GM23338 (cell line): Measurements from ENCODE around the gene TMEM106C. TPM values are rescaled to one million over a fixed set of nuclear protein-coding genes. Genes with fewer than 3 reads are reported as not detected.

Experiments used
- ATAC-seq: fragments of 200-7000 bp; cut with Tn5 transposase; 3 replicates; pipeline ENCODE4 v1.9.1; 2020
- DNase-seq: peaks from one replicate; pipeline ENCODE4 v3.0.0-alpha.2; 2015; ENCODE audit warnings: low spot score
- H2AFZ ChIP-seq: fragments of 200-600 bp; sonication (generic); 2 replicates; pipeline ENCODE4 v1.8.0; 2016; ENCODE audit warnings: antibody characterized with exemption, mild to moderate bottlenecking, moderate library complexity
- H3F3A ChIP-seq: fragments of 200-600 bp; sonication (generic); replicated peaks from 2 replicates; pipeline ENCODE4 v1.8.0; 2017; ENCODE audit warnings: antibody characterized with exemption, mixed run types, low read depth
- H3K27ac ChIP-seq: fragments of 200-600 bp; sonication (generic); 2 replicates; pipeline ENCODE4 v1.6.1; 2016; ENCODE audit warnings: low read depth
- H3K27me3 ChIP-seq: fragments of 200-600 bp; sonication (generic); 2 replicates; pipeline ENCODE4 v1.8.0; 2016; ENCODE audit warnings: mild to moderate bottlenecking, mixed run types, moderate library complexity; ENCODE audit not compliant: insufficient read depth
- H3K36me3 ChIP-seq: fragments of 200-600 bp; sonication (generic); 2 replicates; pipeline ENCODE4 v1.8.0; 2016; ENCODE audit warnings: mild to moderate bottlenecking; ENCODE audit not compliant: insufficient read depth
- H3K4me1 ChIP-seq: fragments of 200-600 bp; sonication (generic); 2 replicates; pipeline ENCODE4 v1.8.0; 2016; ENCODE audit warnings: mild to moderate bottlenecking, moderate library complexity; ENCODE audit not compliant: insufficient read depth
- H3K4me2 ChIP-seq: fragments of 200-600 bp; sonication (generic); 2 replicates; pipeline ENCODE4 v1.7.1; 2017; ENCODE audit warnings: mixed run types
- H3K4me3 ChIP-seq: fragments of 200-600 bp; sonication (generic); 2 replicates; pipeline ENCODE4 v1.6.1; 2016; ENCODE audit warnings: mixed run types
- H3K79me2 ChIP-seq: fragments of 200-600 bp; sonication (generic); replicated peaks from 2 replicates; pipeline ENCODE4 v1.8.0; 2017; ENCODE audit warnings: mild to moderate bottlenecking; ENCODE audit not compliant: insufficient read depth
- H3K9me2 ChIP-seq: fragments of 200-600 bp; sonication (generic); 2 replicates; pipeline ENCODE4 v1.8.0; 2017; ENCODE audit not compliant: insufficient read depth
- H4K20me1 ChIP-seq: fragments of 200-600 bp; sonication (generic); replicated peaks from 2 replicates; pipeline ENCODE4 v1.8.0; 2017; ENCODE audit warnings: mild to moderate bottlenecking; ENCODE audit not compliant: insufficient read depth
- H3K27ac Mint-ChIP-seq: 2 replicates; pipeline ENCODE4 v1.8.0; 2020; ENCODE audit warnings: inconsistent platforms, mild to moderate bottlenecking, moderate library complexity, mixed read lengths
- H3K27me3 Mint-ChIP-seq: 3 replicates; pipeline ENCODE4 v1.8.0; 2022; ENCODE audit warnings: low read depth, mild to moderate bottlenecking, moderate library complexity, mixed read lengths, inconsistent platforms; ENCODE audit not compliant: insufficient read depth, poor library complexity
- H3K36me3 Mint-ChIP-seq: 3 replicates; pipeline ENCODE4 v1.8.0; 2021; ENCODE audit warnings: low read depth, mild to moderate bottlenecking, inconsistent platforms, moderate library complexity, mixed read lengths
- H3K4me1 Mint-ChIP-seq: 3 replicates; pipeline ENCODE4 v1.8.0; 2020; ENCODE audit warnings: mild to moderate bottlenecking, inconsistent platforms, mixed read lengths
- H3K4me3 Mint-ChIP-seq: 3 replicates; pipeline ENCODE4 v1.8.0; 2021; ENCODE audit warnings: moderate library complexity, mild to moderate bottlenecking, inconsistent platforms, mixed read lengths
- H3K9me3 Mint-ChIP-seq: 3 replicates; pipeline ENCODE4 v1.8.0; 2020; ENCODE audit warnings: moderate library complexity, mild to moderate bottlenecking, inconsistent platforms, mixed read lengths
- CREB1 ChIP-seq: fragments of 250-450 bp; sonication (Bioruptor Pico); IDR thresholded peaks from 2 replicates; pipeline ENCODE4 v1.5.0; 2020; ENCODE audit warnings: low read depth, mild to moderate bottlenecking, moderate library complexity
- ETS1 ChIP-seq: IDR thresholded peaks from 2 replicates; pipeline ENCODE4 v1.6.1; 2016; ENCODE audit warnings: antibody characterized with exemption
- EZH2 ChIP-seq: fragments of 200-600 bp; sonication (generic); IDR thresholded peaks from one replicate; pipeline ENCODE4 v1.8.0; 2017; ENCODE audit warnings: antibody characterized with exemption, mild to moderate bottlenecking, low read depth; ENCODE audit not compliant: unreplicated experiment
- EZH2phosphoT487 ChIP-seq: fragments of 200-600 bp; sonication (generic); IDR thresholded peaks from one replicate; pipeline ENCODE4 v1.8.1; 2018; ENCODE audit warnings: antibody characterized with exemption; ENCODE audit not compliant: unreplicated experiment
- JUNB ChIP-seq: IDR thresholded peaks from one replicate; pipeline ENCODE4 v1.6.1; 2016; ENCODE audit warnings: antibody characterized with exemption; ENCODE audit not compliant: unreplicated experiment
- NANOG ChIP-seq: IDR thresholded peaks from 2 replicates; pipeline ENCODE4 v1.6.1; 2016; ENCODE audit warnings: antibody characterized with exemption, borderline replicate concordance
- POLR2AphosphoS5 ChIP-seq: IDR thresholded peaks from 2 replicates; pipeline ENCODE4 v1.6.1; 2016; ENCODE audit warnings: antibody characterized with exemption, low read depth
- REST ChIP-seq: IDR thresholded peaks from one replicate; pipeline ENCODE4 v1.6.1; 2018; ENCODE audit warnings: antibody characterized with exemption; ENCODE audit not compliant: unreplicated experiment
- STAT1 ChIP-seq: IDR thresholded peaks from one replicate; pipeline ENCODE4 v1.6.1; 2016; ENCODE audit warnings: antibody characterized with exemption; ENCODE audit not compliant: unreplicated experiment
- ZNF114 ChIP-seq: fragments of 250-450 bp; sonication (Bioruptor Pico); IDR thresholded peaks from 2 replicates; pipeline ENCODE4 v1.5.0; 2020; ENCODE audit warnings: mild to moderate bottlenecking, moderate library complexity
- ZNF331 ChIP-seq: fragments of 250-450 bp; sonication (Bioruptor Pico); IDR thresholded peaks from 2 replicates; pipeline ENCODE4 v1.5.0; 2020; ENCODE audit warnings: low read depth, mild to moderate bottlenecking, moderate library complexity
- ZNF462 ChIP-seq: fragments of 250-450 bp; sonication (Bioruptor Pico); IDR thresholded peaks from 2 replicates; pipeline ENCODE4 v1.5.0; 2020; ENCODE audit warnings: mild to moderate bottlenecking, moderate library complexity
- polyA plus RNA-seq: library from polyadenylated mRNA; unstranded; fragments of >200 nt; fragmentation: Nextera tagmentation; extraction: Ambion mirVana; gene quantifications from 2 replicates; pipeline ENCODE4 v1.2.1, GENCODE V29; 2016
- total RNA-seq: library from RNA; depleted of rRNA; stranded (reverse); fragments of >200 nt; shearing (Covaris generic); gene quantifications from 2 replicates; pipeline ENCODE4 v1.2.3, GENCODE V29; 2014
- TF ChIP-seq, protein P1 (sequence below), 2 experiments: fragments of 200-600 bp in 1 of 2; sonication (generic) in 1 of 2; conservative IDR thresholded peaks; 2 replicates each; pipeline versions ENCODE4 v1.5.1 to v1.6.1; 2016 to 2017; ENCODE audit warnings: antibody characterized with exemption in 2 of 2, low read depth in 2 of 2, mild to moderate bottlenecking in 2 of 2, moderate library complexity in 1 of 2

TMEM106C gene
- total and polyA plus RNA-seq, 2 experiments from 2014 or later: 43.5 to 83.7 TPM

GRCh38 chr12:47988073-47989022, 25.0 kb downstream of the TMEM106C start:
- no peaks in the 10 kb centered on the region; the same call in 1 of the 2 replicates for H4K20me1 ChIP-seq
- no peaks in the 10 kb centered on the region for H3K9me2 ChIP-seq
- no peaks in the 10 kb centered on the region for H3F3A ChIP-seq
- Mint-ChIP-seq H3K27me3 (peaks cover 38% of the 10 kb centered on the region), H3K36me3 (no peaks in the 10 kb centered on the region; the same call in 2 of the 3 replicates), H3K4me1 (peaks cover 15% of the 10 kb centered on the region), H3K4me3 (0 out of 3 replicates have a peak overlapping the region, but pooled peaks have one; percentile 4), H3K9me3 (no peaks in the 10 kb centered on the region), H3K27ac (no peak overlapping the region)
- H3K79me2 ChIP-seq: no peaks in the 10 kb centered on the region
- H3K36me3 ChIP-seq: no peaks in the 10 kb centered on the region
- H3K27me3 ChIP-seq: 0 out of 2 replicates have a peak, but pooled peaks cover 4% of the 10 kb centered on the region
- no peak overlapping the region for H2AFZ ChIP-seq
- TF ChIP-seq REST (no peak), JUNB (no peak), ZNF114 (CRISPR knock-in tag) (no peak), NANOG (no peak), CREB1 (CRISPR knock-in tag) (no peak), POLR2AphosphoS5 (no peak), EZH2phosphoT487 (no peak), ETS1 (no peak), ZNF331 (CRISPR knock-in tag) (no peak), EZH2 (no peak), ZNF462 (CRISPR knock-in tag) (no peak), STAT1 (no peak)
- TF ChIP-seq, protein P1, sequence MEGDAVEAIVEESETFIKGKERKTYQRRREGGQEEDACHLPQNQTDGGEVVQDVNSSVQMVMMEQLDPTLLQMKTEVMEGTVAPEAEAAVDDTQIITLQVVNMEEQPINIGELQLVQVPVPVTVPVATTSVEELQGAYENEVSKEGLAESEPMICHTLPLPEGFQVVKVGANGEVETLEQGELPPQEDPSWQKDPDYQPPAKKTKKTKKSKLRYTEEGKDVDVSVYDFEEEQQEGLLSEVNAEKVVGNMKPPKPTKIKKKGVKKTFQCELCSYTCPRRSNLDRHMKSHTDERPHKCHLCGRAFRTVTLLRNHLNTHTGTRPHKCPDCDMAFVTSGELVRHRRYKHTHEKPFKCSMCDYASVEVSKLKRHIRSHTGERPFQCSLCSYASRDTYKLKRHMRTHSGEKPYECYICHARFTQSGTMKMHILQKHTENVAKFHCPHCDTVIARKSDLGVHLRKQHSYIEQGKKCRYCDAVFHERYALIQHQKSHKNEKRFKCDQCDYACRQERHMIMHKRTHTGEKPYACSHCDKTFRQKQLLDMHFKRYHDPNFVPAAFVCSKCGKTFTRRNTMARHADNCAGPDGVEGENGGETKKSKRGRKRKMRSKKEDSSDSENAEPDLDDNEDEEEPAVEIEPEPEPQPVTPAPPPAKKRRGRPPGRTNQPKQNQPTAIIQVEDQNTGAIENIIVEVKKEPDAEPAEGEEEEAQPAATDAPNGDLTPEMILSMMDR (conservative IDR thresholded peaks at IDR 0.05; ENCODE audit: low read depth in 2 of 2): no peak
- peak; percentile 76 for DNase-seq
- H3K4me1 ChIP-seq: peaks cover 4% of the 10 kb centered on the region; the same call in 1 of the 2 replicates
- no peak overlapping the region for H3K4me3 ChIP-seq
- ATAC-seq: peak; percentile 80
- no peak overlapping the region for H3K4me2 ChIP-seq
- H3K27ac ChIP-seq: no peak overlapping the region
